Pancreas (tissue), 10 donors: Measurements from ENCODE around the gene B3GNT7. TPM values are rescaled to one million over a fixed set of nuclear protein-coding genes. Genes with fewer than 3 reads are reported as not detected.

Experiments
- ATAC-seq, 4 donors: fragments of 200-7000 bp; cut with Tn5 transposase; one replicate each; pipeline versions ENCODE4 v1.8.0 to v1.9.1; 2020; ENCODE audit warnings: mild to moderate bottlenecking in 4 of 4, moderate library complexity in 4 of 4
- DNase-seq, 6 donors: peaks; one replicate each; pipeline ENCODE4 v3.0.0-alpha.2; 2020
- FAIRE-seq: peaks from 2 replicates; lab custom pipeline; 2012; peaks lifted over from hg19 to GRCh38; lab: Jason Lieb, UNC
- H3K27ac ChIP-seq, 4 donors: fragments of 200-600 bp; sonication (generic); 1 replicate in 3 of 4; 2 replicates in 1 of 4; pipeline versions ENCODE4 v1.5.0 to v1.8.0; 2020
- H3K27me3 ChIP-seq, 4 donors: fragments of 200-600 bp; one replicate each; pipeline ENCODE4 v1.8.0; 2021
- H3K36me3 ChIP-seq, 3 donors: fragments of 200-600 bp; sonication (generic) in 1 of 3; one replicate each; pipeline versions ENCODE4 v1.5.0 to v1.8.0; 2020 to 2021
- H3K4me1 ChIP-seq, 3 donors: fragments of 200-600 bp; one replicate each; pipeline ENCODE4 v1.8.0; 2021
- H3K4me3 ChIP-seq, 4 donors: fragments of 200-600 bp; sonication (generic) in 2 of 4; one replicate each; pipeline versions ENCODE4 v1.5.0 to v1.8.0; 2020 to 2021
- H3K9me3 ChIP-seq, 4 donors: fragments of 200-600 bp; one replicate each; pipeline ENCODE4 v1.8.0; 2021
- WGBS, 2 donors: extraction: QIAGEN DNeasy Blood & Tissue Kit; methylation state at CpG; one replicate each; pipeline ENCODE4 v1.1.7; 2013; 5-methylcytosine and 5-hydroxymethylcytosine counted together
- intact Hi-C, 3 donors: fragments of 100-400 bp; cut with DNase I; formaldehyde crosslinking; loops; one replicate each; pipeline versions ENCODE4 v1.11.1 to v1.14.2; 2022
- polyA plus RNA-seq, 2 donors: library from polyadenylated mRNA; stranded (reverse); fragments of 200-250 nt; gene quantifications; one replicate each; pipeline ENCODE4 v1.2.3, GENCODE V29; 2013
- total RNA-seq, 6 donors: library from RNA; stranded (reverse); fragmentation: NEBNext Ultra II Directional in 4 of 6; extraction: Animal tissue kit (Norgen Biotek cat#: 25700) in 4 of 6; gene quantifications; one replicate each; pipeline versions ENCODE4 v1.2.1 to v1.2.4, GENCODE V29; 2021 to 2023
- TF ChIP-seq, protein P1 (sequence below), 4 donors: fragments of 200-600 bp; sonication (generic) in 3 of 4; IDR thresholded peaks; one replicate each; pipeline versions ENCODE4 v1.5.0 to v1.8.0; 2021; ENCODE audit warnings: antibody characterized with exemption in 4 of 4
- donor health status: healthy with polysubstance abuse.
- donor health status: DM: no; HTN: no; CAD: no; lungs with moderate emphysema.
- donor health status: DM: no; HTN: no; CAD: no.
- donor health status: control.
- donor health status: control.
- donor health status: Bipolar disorder and iron deficiency.
- donor health status: DM: yes; HTN: yes; CAD: no.
- donor health status: DM: no; HTN: no; CAD: no.
- donor health status: DM: no; HTN: no; CAD: no.
- donor health status: DM: yes; HTN: yes; CAD: no.

Gene B3GNT7
- total and polyA plus RNA-seq, 8 donors, result 5.6 to 34.5 (median 12.1) TPM

DNA sequence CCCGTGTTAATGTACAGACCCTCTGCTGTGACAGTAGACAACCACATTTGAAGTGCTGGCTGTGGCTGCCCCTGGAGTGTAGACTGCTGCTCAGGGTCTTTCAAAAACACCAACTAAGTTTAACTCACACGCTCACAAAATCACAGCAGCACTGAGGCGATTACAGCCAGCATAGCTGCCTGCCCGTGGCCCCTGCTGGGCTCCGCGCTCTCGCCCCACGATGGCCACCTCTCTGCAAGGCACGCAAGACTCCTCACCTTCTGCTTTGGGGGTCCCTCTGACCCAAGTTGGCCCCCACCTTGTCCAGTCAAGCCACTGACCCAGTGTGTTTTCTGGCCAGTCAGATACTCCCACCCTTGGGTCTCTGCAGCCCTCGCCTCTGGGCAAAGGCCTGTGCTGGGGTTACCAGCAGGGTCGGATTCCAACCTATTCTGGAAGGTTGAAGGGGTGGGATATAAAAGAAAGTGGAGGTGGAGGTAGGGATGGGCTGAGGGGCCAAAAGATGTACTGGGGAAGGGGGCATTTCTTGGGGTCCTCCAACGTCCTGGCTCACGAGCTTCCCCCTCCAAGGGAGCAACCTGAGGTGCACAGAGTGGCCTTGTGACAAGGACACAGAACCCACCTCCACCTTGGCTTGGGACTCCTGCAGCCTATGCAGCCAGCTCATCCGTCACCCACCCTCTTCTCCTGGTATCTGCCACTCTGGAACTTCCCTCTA, 2.9 kb upstream of the B3GNT7 start:
- peaks cover 0 to 5% (median 0%) of the 10 kb centered on the region in 3 donors for H3K4me1 ChIP-seq
- H3K9me3 ChIP-seq, result no peaks in the 10 kb centered on the region
- DNase-seq (peak in 1 of 6 donors; percentile 41), ATAC-seq (no peak), FAIRE-seq (no peak)
- intact Hi-C loops, result no loop called here
- 91 to 94% methylated on average over 14 of the region's 14 CpGs for WGBS, 2 donors
- H3K27ac ChIP-seq, result no peak overlapping the region
- no peaks in the 10 kb centered on the region for H3K27me3 ChIP-seq
- TF ChIP-seq, protein P1, sequence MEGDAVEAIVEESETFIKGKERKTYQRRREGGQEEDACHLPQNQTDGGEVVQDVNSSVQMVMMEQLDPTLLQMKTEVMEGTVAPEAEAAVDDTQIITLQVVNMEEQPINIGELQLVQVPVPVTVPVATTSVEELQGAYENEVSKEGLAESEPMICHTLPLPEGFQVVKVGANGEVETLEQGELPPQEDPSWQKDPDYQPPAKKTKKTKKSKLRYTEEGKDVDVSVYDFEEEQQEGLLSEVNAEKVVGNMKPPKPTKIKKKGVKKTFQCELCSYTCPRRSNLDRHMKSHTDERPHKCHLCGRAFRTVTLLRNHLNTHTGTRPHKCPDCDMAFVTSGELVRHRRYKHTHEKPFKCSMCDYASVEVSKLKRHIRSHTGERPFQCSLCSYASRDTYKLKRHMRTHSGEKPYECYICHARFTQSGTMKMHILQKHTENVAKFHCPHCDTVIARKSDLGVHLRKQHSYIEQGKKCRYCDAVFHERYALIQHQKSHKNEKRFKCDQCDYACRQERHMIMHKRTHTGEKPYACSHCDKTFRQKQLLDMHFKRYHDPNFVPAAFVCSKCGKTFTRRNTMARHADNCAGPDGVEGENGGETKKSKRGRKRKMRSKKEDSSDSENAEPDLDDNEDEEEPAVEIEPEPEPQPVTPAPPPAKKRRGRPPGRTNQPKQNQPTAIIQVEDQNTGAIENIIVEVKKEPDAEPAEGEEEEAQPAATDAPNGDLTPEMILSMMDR (IDR thresholded peaks at IDR 0.05), result no peak
- H3K4me3 ChIP-seq, result no peak overlapping the region
- peaks cover 0 to under 1% (median 0%) of the 10 kb centered on the region in 3 donors for H3K36me3 ChIP-seq

GRCh38 chr2:231393149-231394131, 2.1 kb upstream of the B3GNT7 start:
- no peaks in the 10 kb centered on the region for H3K27me3 ChIP-seq
- DNase-seq, result peak in 1 of 6 donors; percentile 77
- H3K36me3 ChIP-seq, result peaks cover 0 to 9% (median 0%) of the 10 kb centered on the region in 3 donors
- 76 to 84% methylated on average over 17 of the region's 17 CpGs for WGBS, 2 donors
- intact Hi-C loops, result no loop called here
- peaks cover 0 to 9% (median 0%) of the 10 kb centered on the region in 3 donors for H3K4me1 ChIP-seq
- FAIRE-seq, result no peak
- no peaks in the 10 kb centered on the region for H3K9me3 ChIP-seq
- H3K4me3 ChIP-seq, result no peak overlapping the region
- TF ChIP-seq, protein P1 (IDR thresholded peaks at IDR 0.05), result no peak
- peak overlapping the region in 1 of 4 donors; percentile 82 for H3K27ac ChIP-seq
- ATAC-seq, result no peak

- peak overlapping the region in 3 of 4 donors; percentile 69 to 90 (median 89) for H3K4me3 ChIP-seq
- peaks cover 0 to 15% (median 0%) of the 10 kb centered on the region in 3 donors for H3K36me3 ChIP-seq
- no peak for FAIRE-seq
- H3K4me1 ChIP-seq, result peaks cover 8 to 20% (median 9%) of the 10 kb centered on the region in 3 donors
- H3K9me3 ChIP-seq, result no peaks in the 10 kb centered on the region
- peak in 3 of 6 donors; percentile 56 to 64 (median 63) for DNase-seq
- 54 to 68% methylated on average over 13 of the region's 13 CpGs for WGBS, 2 donors
- peak overlapping the region; percentile 58 to 82 (median 77) for H3K27ac ChIP-seq
- H3K27me3 ChIP-seq, result no peaks in the 10 kb centered on the region
- ATAC-seq, result peak; percentile 53 to 67 (median 59)
- TF ChIP-seq, protein P1 (IDR thresholded peaks at IDR 0.05), result peak in 1 of 4 donors; percentile 33
- intact Hi-C loops, result no loop called here
Observed at GRCh38 chr2:231394211-231395141, 1.0 kb upstream of the B3GNT7 start.

GRCh38 chr2:231396058-231396821, 730 bp downstream of the B3GNT7 start:
- TF ChIP-seq, protein P1 (IDR thresholded peaks at IDR 0.05), result no peak
- Histone ChIP-seq H3K27me3 (no peaks in the 10 kb centered on the region), H3K27ac (peak overlapping the region; percentile 57 to 82 (median 66)), H3K36me3 (peaks cover 0 to 15% (median 0%) of the 10 kb centered on the region in 3 donors), H3K4me3 (peak overlapping the region; percentile 69 to 90 (median 82)), H3K4me1 (peaks cover 16 to 33% (median 24%) of the 10 kb centered on the region in 3 donors), H3K9me3 (no peaks in the 10 kb centered on the region)
- ATAC-seq (peak; percentile 22 to 47 (median 32)), FAIRE-seq (no peak), DNase-seq (peak in 3 of 6 donors; percentile 39 to 82 (median 58))
- intact Hi-C loops, result no loop called here
- 4 to 8% methylated on average over 20 to 41 of the region's 41 CpGs for WGBS, 2 donors
